ENCODE results near the gene MTHFD2.

- no peak for TF ChIP-seq CTCF (IDR thresholded peaks at IDR 0.05)
- no peak for TF ChIP-seq EZH2phosphoT487 (IDR thresholded peaks at IDR 0.05)
Measured at GRCh38 chr2:74223941-74224770, 25.7 kb downstream of the MTHFD2 start.
